NT2/D1 (cell line): ENCODE data around the gene KLHL11.

ENCODE experiments used
- DNase-seq: peaks from one replicate; pipeline ENCODE4 v3.0.0-alpha.2; 2011; ENCODE audit warnings: low read depth, low spot score
- H3K27me3 ChIP-seq: 2 replicates; pipeline ENCODE4 v1.6.0; 2011; ENCODE audit warnings: mild to moderate bottlenecking; ENCODE audit not compliant: insufficient read length, insufficient read depth
- H3K36me3 ChIP-seq: 2 replicates; pipeline ENCODE4 v1.6.1; 2011; ENCODE audit warnings: mild to moderate bottlenecking, low read length, mixed read lengths; ENCODE audit not compliant: insufficient read depth, insufficient read length
- H3K4me1 ChIP-seq: 2 replicates; pipeline ENCODE4 v1.5.1; 2011; ENCODE audit not compliant: insufficient read depth, insufficient read length
- H3K4me3 ChIP-seq: 2 replicates; pipeline ENCODE4 v1.5.1; 2011; ENCODE audit warnings: low read depth; ENCODE audit not compliant: insufficient read length
- H3K9ac ChIP-seq: 2 replicates; pipeline ENCODE4 v1.6.0; 2011; ENCODE audit warnings: low read depth; ENCODE audit not compliant: insufficient read length
- H3K9me3 ChIP-seq: 2 replicates; pipeline ENCODE4 v1.5.1; 2011; ENCODE audit warnings: mild to moderate bottlenecking, low read length; ENCODE audit not compliant: insufficient read depth
- SUZ12 ChIP-seq: IDR thresholded peaks from 2 replicates; pipeline ENCODE4 v1.6.1; 2011; ENCODE audit not compliant: insufficient read length, insufficient read depth; ENCODE audit errors: extremely low read depth
- YY1 ChIP-seq: IDR thresholded peaks from 2 replicates; pipeline ENCODE4 v1.6.1; 2011; ENCODE audit not compliant: insufficient read length, insufficient read depth
- ZNF274 ChIP-seq: IDR thresholded peaks from 2 replicates; pipeline ENCODE4 v1.6.1; 2011; ENCODE audit warnings: mild to moderate bottlenecking, low read depth, low read length

KLHL11 gene

GRCh38 chr17:41813152-41813680, 52.0 kb downstream of the KLHL11 start:
- TF ChIP-seq SUZ12 = no peak
- no peak for TF ChIP-seq YY1
- TF ChIP-seq ZNF274 = no peak
- Histone ChIP-seq H3K4me1 (peaks cover 22% of the 10 kb centered on the region), H3K9ac (peak overlapping the region; percentile 91), H3K27me3 (no peaks in the 10 kb centered on the region), H3K4me3 (peak overlapping the region; percentile 87), H3K9me3 (no peaks in the 10 kb centered on the region), H3K36me3 (peaks cover 46% of the 10 kb centered on the region)
- no peak for DNase-seq

- Histone ChIP-seq H3K4me1 (peaks cover 20% of the 10 kb centered on the region), H3K9ac (peak within 1 kb of the TSS; percentile 91)
- DNase-seq = peak; percentile 88
These were observed 52.7 kb downstream of the KLHL11 start, which contains the start of gene FKBP10 for GRCh38 chr17:41812381-41813151. Gene FKBP10, plus strand, starts transcription at chr17:41813004. Its CDS starts 31 bp downstream, at chr17:41813035.

GRCh38 chr17:41811549-41812380, 53.5 kb downstream of the KLHL11 start, which contains the start of gene P3H4:
Gene P3H4, minus strand, starts transcription at chr17:41811949. Its CDS starts 34 bp downstream, at chr17:41811915.
- H3K9ac ChIP-seq = peak within 1 kb of the TSS; percentile 91
- peaks cover 16% of the 10 kb centered on the region for H3K4me1 ChIP-seq
- H3K27me3 ChIP-seq = no peaks in the 10 kb centered on the region
- no peaks in the 10 kb centered on the region for H3K9me3 ChIP-seq
- peak within 1 kb of the TSS; percentile 87 for H3K4me3 ChIP-seq
- no peak for TF ChIP-seq YY1
- TF ChIP-seq SUZ12 = no peak
- peaks cover 45% of the 10 kb centered on the region for H3K36me3 ChIP-seq
- no peak for DNase-seq

More at GRCh38 chr17:41812381-41813151, 52.7 kb downstream of the KLHL11 start, which contains the start of gene FKBP10:
- no peaks in the 10 kb centered on the region for H3K27me3 ChIP-seq
- H3K9me3 ChIP-seq = no peaks in the 10 kb centered on the region
- H3K36me3 ChIP-seq = peaks cover 47% of the 10 kb centered on the region
- H3K4me3 ChIP-seq = peak within 1 kb of the TSS; percentile 87
- TF ChIP-seq SUZ12 (no peak), YY1 (no peak), ZNF274 (no peak)

GRCh38 chr17:41810659-41811548, 54.3 kb downstream of the KLHL11 start:
- TF ChIP-seq ZNF274 (no peak), SUZ12 (no peak), YY1 (no peak)
- DNase-seq = no peak
- no peaks in the 10 kb centered on the region for H3K27me3 ChIP-seq
- H3K9me3 ChIP-seq = no peaks in the 10 kb centered on the region
- peaks cover 13% of the 10 kb centered on the region for H3K4me1 ChIP-seq
- peak overlapping the region; percentile 87 for H3K4me3 ChIP-seq
- H3K36me3 ChIP-seq = peaks cover 48% of the 10 kb centered on the region
- H3K9ac ChIP-seq = peak overlapping the region; percentile 91

GRCh38 chr17:41806685-41807445, 58.4 kb downstream of the KLHL11 start:
- DNase-seq = no peak
- peaks cover 14% of the 10 kb centered on the region for H3K4me1 ChIP-seq
- TF ChIP-seq YY1 (no peak), ZNF274 (no peak), SUZ12 (no peak)
- H3K27me3 ChIP-seq = no peaks in the 10 kb centered on the region
- H3K36me3 ChIP-seq = peaks cover 59% of the 10 kb centered on the region
- no peak overlapping the region for H3K9ac ChIP-seq
- H3K9me3 ChIP-seq = no peaks in the 10 kb centered on the region
- H3K4me3 ChIP-seq = no peak overlapping the region
